Tracheal epithelial cell (primary cell): ENCODE results near the gene TMEM163. TPM values are rescaled to one million over a fixed set of nuclear protein-coding genes. Genes with fewer than 3 reads are reported as not detected.

Source experiments
- total RNA-seq: library from RNA; depleted of rRNA; stranded (reverse); fragments of >200 nt; gene quantifications from 2 replicates; pipeline ENCODE4 v1.2.1, GENCODE V29; 2014

Gene TMEM163
- total RNA-seq, result 0.72 TPM in 1 of 2 replicates, not detected in the other

GRCh38 chr2:134718817-134719814 lies at the start of gene TMEM163:
Gene TMEM163 (minus strand): TSS chr2:134719000.

Other genes starting within 250 kb of the TMEM163 start
- gene ACMSD, start 119.6 kb upstream of the TMEM163 start, total RNA-seq, result 1.7 TPM in 1 of 2 replicates, not detected in the other
- gene CCNT2, start 199.8 kb upstream of the TMEM163 start, total RNA-seq, result 17.4 and 21.1 TPM in 2 replicates